ENCODE measurements around the gene LENEP.

The LENEP gene

GRCh38 chr1:155007251-155007828 is 14.0 kb downstream of the LENEP start:
- H3K9me3 Mint-ChIP-seq, result no peaks in the 10 kb centered on the region
- no peak for DNase-seq
- H3K27ac Mint-ChIP-seq, result peak overlapping the region in 1 of 2 donors; percentile 99
- no peaks in the 10 kb centered on the region for H3K27me3 Mint-ChIP-seq
- no peak for ATAC-seq
- H3K4me1 Mint-ChIP-seq, result peaks cover 90% of the 10 kb centered on the region
- no peak overlapping the region for H3K4me3 Mint-ChIP-seq

- Mint-ChIP-seq H3K27ac (peak overlapping the region in 1 of 2 donors; percentile 89), H3K4me1 (peaks cover 99% of the 10 kb centered on the region), H3K4me3 (peak overlapping the region in 1 of 2 donors; percentile 66), H3K9me3 (no peaks in the 10 kb centered on the region), H3K27me3 (no peaks in the 10 kb centered on the region)
- DNase-seq (no peak), ATAC-seq (no peak)
Observed at GRCh38 chr1:155008015-155008941, 14.9 kb downstream of the LENEP start.

GRCh38 chr1:155009221-155009711 is 15.9 kb downstream of the LENEP start:
- Mint-ChIP-seq H3K27me3 (no peaks in the 10 kb centered on the region), H3K27ac (peak overlapping the region in 1 of 2 donors; percentile 89), H3K9me3 (no peaks in the 10 kb centered on the region), H3K4me3 (peak overlapping the region; percentile 70 to 74), H3K4me1 (peaks cover 100% of the 10 kb centered on the region)
- ATAC-seq (no peak), DNase-seq (no peak)

- Mint-ChIP-seq H3K27ac (no peak overlapping the region), H3K4me1 (peaks cover 99% of the 10 kb centered on the region), H3K9me3 (no peaks in the 10 kb centered on the region), H3K27me3 (no peaks in the 10 kb centered on the region), H3K4me3 (peak overlapping the region; percentile 58 to 73)
- no peak for DNase-seq
- ATAC-seq, result no peak
Observed at GRCh38 chr1:155009742-155010141, 16.4 kb downstream of the LENEP start.

GRCh38 chr1:155010211-155010918 is 17.0 kb downstream of the LENEP start:
- no peaks in the 10 kb centered on the region for H3K9me3 Mint-ChIP-seq
- H3K27me3 Mint-ChIP-seq, result no peaks in the 10 kb centered on the region
- H3K4me1 Mint-ChIP-seq, result peaks cover 94% of the 10 kb centered on the region
- DNase-seq (no peak), ATAC-seq (no peak)
- H3K27ac Mint-ChIP-seq, result peak overlapping the region in 1 of 2 donors; percentile 23
- H3K4me3 Mint-ChIP-seq, result peak overlapping the region; percentile 58 to 73

- Mint-ChIP-seq H3K27ac (no peak overlapping the region), H3K9me3 (no peaks in the 10 kb centered on the region), H3K4me1 (peaks cover 94% of the 10 kb centered on the region), H3K27me3 (peaks cover 3% of the 10 kb centered on the region), H3K4me3 (peak overlapping the region; percentile 30 to 52)
- ATAC-seq (no peak), DNase-seq (no peak)
Observed at GRCh38 chr1:155011004-155011416, 17.6 kb downstream of the LENEP start.

GRCh38 chr1:155011437-155012025 is 18.1 kb downstream of the LENEP start:
- Mint-ChIP-seq H3K4me1 (peaks cover 94% of the 10 kb centered on the region), H3K27me3 (peaks cover 7% of the 10 kb centered on the region), H3K27ac (no peak overlapping the region), H3K4me3 (no peak overlapping the region), H3K9me3 (no peaks in the 10 kb centered on the region)
- DNase-seq (no peak), ATAC-seq (no peak)

- Mint-ChIP-seq H3K4me3 (no peak overlapping the region), H3K9me3 (no peaks in the 10 kb centered on the region), H3K27ac (no peak overlapping the region), H3K4me1 (peaks cover 94% of the 10 kb centered on the region), H3K27me3 (peaks cover 7% of the 10 kb centered on the region)
- ATAC-seq (no peak), DNase-seq (no peak)
Observed at GRCh38 chr1:155012026-155012546, 18.7 kb downstream of the LENEP start.

- ATAC-seq (no peak), DNase-seq (no peak)
- peak overlapping the region in 1 of 2 donors; percentile 63 for H3K27ac Mint-ChIP-seq
- H3K4me1 Mint-ChIP-seq, result peaks cover 94% of the 10 kb centered on the region
- peaks cover 7% of the 10 kb centered on the region for H3K27me3 Mint-ChIP-seq
- H3K9me3 Mint-ChIP-seq, result no peaks in the 10 kb centered on the region
- H3K4me3 Mint-ChIP-seq, result peak overlapping the region; percentile 17 to 42
Observed at GRCh38 chr1:155012776-155013602, 19.6 kb downstream of the LENEP start.

- peaks cover 90% of the 10 kb centered on the region for H3K4me1 Mint-ChIP-seq
- H3K27me3 Mint-ChIP-seq, result peaks cover 7% of the 10 kb centered on the region
- DNase-seq (no peak), ATAC-seq (no peak)
- no peaks in the 10 kb centered on the region for H3K9me3 Mint-ChIP-seq
- H3K4me3 Mint-ChIP-seq, result peak overlapping the region in 1 of 2 donors; percentile 42
- H3K27ac Mint-ChIP-seq, result no peak overlapping the region
Observed at GRCh38 chr1:155013632-155014031, 20.2 kb downstream of the LENEP start.

- H3K27ac Mint-ChIP-seq, result no peak overlapping the region
Observed at GRCh38 chr1:155014709-155015508, 21.5 kb downstream of the LENEP start.

GRCh38 chr1:155015527-155016230 is 22.3 kb downstream of the LENEP start:
- no peak for ATAC-seq
- no peak overlapping the region for H3K27ac Mint-ChIP-seq
- peaks cover 22% of the 10 kb centered on the region for H3K27me3 Mint-ChIP-seq
- H3K9me3 Mint-ChIP-seq, result no peaks in the 10 kb centered on the region
- peaks cover 79% of the 10 kb centered on the region for H3K4me1 Mint-ChIP-seq
- DNase-seq, result no peak
- H3K4me3 Mint-ChIP-seq, result peak overlapping the region; percentile 13 to 14

More at GRCh38 chr1:155014709-155015508, 21.5 kb downstream of the LENEP start:
- H3K4me3 Mint-ChIP-seq, result no peak overlapping the region
- H3K9me3 Mint-ChIP-seq, result no peaks in the 10 kb centered on the region
- DNase-seq (no peak), ATAC-seq (no peak)
- H3K27me3 Mint-ChIP-seq, result peaks cover 17% of the 10 kb centered on the region
- H3K4me1 Mint-ChIP-seq, result peaks cover 85% of the 10 kb centered on the region

- DNase-seq, result no peak
- ATAC-seq, result peak; percentile 8
- peak overlapping the region; percentile 51 to 55 for H3K4me3 Mint-ChIP-seq
- peaks cover 73% of the 10 kb centered on the region for H3K4me1 Mint-ChIP-seq
- H3K27ac Mint-ChIP-seq, result peak overlapping the region in 1 of 2 donors; percentile 43
- H3K9me3 Mint-ChIP-seq, result no peaks in the 10 kb centered on the region
- H3K27me3 Mint-ChIP-seq, result peaks cover 22% of the 10 kb centered on the region
Observed at GRCh38 chr1:155016231-155016831, 22.9 kb downstream of the LENEP start.
